HG02763 (cell line): ENCODE results near the gene CAMK4.

Experiments
- ATAC-seq: cut with Tn5 transposase; IDR thresholded peaks from one replicate; pipeline ENCODE4 v1.9.1; 2021; ENCODE audit warnings: mild to moderate bottlenecking, moderate library complexity; ENCODE audit not compliant: unreplicated experiment

Gene CAMK4

DNA sequence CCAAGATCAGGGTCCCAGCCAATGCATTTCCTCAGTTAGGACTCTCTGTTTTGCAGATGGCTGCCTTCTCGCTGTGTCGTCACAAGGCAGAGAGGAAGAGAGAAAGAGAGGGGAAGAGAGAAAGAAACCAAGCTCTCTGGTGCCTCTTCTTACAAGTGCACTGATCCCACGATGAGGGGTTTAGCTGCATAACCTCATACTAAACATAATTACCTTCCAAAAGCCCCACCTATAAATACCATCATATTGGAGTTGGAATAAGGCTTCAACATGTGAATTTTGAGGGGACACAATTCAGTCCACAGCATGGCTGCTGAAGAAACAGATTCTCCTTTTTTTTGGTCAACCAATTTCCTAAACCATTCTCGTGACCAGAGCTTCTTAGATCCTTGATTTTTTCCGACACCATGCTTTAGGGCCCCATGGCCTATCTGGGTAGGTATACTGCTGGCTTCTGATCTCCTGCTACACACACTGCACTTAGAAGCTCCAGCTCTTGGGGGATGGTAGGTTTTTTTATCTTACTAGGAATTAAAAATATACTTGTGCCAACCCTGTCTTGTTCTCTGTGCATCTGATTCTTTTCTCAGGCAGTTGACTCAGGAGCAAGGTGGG lies 5.1 kb downstream of the CAMK4 start:
- no peak for ATAC-seq

DNA sequence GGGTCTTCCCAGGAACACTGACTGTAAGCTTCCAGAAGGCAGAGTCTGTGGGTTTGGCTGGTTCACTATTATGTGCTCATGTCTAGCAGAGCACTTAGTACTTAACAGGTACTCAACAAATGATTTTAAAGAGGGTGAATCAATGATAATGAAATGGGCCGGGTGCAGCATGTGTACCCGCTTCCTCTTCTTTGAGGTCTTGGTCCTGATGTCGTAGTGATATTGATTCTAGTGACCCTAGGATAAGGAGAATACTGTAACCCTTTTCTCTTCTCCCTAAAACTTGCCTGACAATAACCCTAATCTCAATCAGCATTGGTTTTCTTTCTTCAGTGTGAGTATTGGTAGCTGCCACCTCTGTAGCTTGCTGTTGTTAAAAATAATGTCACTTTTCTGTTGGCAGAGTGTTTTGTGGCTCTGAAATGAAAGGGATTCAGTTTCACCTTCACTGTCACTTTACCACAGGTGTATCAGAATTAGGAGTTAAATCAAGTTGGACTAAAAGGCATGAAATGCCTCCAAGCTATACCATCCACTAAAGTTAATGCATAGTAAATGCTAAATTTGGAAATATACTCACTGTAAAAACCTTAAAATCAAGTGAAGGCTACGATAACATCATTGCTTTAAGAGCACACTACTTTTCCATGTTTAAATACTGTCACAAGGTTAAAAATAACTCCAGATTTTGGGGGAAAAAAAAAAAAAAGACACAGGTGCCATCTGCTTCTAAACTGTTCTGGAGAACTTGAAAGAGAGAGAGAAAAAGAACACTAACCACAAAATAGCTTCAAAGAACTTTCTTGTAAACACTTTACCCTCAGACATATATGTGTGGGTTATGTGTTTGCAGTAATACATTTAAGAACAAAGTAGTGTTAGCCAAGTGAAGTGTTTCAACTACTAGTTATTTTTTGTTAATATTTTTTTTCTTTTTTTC lies 6.0 kb downstream of the CAMK4 start:
- ATAC-seq, result peak; percentile 51

DNA sequence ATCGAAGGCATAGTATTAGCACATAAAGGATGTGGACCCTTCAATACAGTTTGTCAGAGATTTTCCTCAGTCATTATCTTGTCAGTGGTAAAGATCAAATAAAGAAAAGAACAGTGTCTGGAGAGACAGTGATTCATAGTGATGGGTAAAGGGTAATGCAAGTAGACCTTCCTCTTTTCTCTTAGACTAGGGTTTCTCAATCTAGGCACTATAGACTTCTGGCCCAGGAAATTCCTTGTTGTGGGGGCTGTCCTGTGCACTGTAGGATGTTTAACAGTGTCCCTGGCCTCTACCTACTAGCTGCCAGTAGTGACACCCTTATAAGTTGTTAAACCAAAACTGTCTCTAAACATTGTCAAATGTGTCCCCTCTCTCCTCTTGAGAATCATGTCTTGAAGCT lies 6.9 kb downstream of the CAMK4 start:
- ATAC-seq, result no peak

DNA sequence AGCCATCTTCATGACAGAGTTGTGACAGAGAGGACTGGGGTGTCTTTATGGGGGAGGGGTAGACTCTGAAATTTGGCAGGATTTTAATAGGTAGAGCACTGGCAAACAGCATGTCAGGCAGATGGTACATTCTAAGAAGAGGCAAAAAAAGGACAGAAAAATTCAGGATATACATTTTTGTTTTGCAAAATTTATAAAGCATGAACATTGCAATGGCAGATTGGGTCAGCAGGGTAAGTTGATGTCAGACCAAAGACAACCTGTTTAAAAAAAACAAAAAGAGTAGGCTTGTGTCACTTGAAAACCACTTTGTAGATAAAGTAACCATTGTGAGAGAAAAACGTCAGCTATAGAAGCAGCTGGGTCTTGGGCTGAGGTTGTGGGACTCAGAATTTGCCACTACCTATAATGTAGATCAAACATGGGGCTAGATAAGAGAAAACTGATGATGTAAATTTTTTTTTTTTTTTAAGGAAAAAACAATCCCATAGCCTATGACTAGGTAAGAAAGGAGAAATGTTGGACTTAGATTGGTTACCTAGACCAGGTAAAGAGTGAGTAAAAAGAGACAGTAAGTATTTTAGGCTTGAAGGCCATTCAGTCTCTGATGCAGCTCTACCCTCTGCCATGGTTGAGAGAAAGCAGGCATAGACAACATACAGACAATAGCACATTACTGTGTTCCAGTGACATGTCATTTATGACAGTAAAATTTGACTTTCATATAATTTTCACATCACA lies 8.3 kb downstream of the CAMK4 start:
- ATAC-seq, result no peak

DNA sequence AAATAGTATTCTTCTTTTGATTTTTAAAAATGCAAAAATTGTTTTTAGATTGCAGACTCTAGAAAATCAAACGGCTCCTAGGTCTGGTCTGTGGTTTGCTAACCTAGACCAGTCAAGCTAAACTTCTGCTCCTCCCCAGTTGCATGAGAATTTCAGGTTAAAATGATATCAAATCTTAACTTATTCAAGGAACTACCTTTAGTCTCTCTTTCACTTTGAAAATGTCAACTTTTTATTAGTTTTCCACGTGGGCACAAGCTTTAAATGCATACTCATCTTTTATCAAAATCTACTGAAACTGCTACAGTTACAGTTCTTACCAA lies 8.8 kb downstream of the CAMK4 start:
- ATAC-seq, result no peak

DNA sequence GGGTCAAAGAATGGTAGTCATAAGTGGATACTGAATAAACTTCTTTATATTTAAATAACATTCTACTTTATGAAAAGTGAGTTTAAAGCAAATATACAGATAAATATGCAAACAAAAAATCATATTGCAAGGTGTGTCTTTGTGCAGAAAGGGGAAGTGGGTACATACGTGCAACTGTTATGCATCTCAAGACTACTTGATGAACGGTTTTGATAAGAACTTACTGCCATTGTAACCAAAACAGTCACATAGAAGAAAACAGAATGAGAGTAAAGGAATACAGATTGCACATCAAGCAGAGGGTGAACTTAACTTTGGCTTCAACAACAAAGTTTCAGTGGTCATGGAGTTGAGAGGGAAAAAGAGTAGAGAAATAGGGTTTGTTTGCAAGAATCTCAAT lies 9.9 kb downstream of the CAMK4 start:
- no peak for ATAC-seq

DNA sequence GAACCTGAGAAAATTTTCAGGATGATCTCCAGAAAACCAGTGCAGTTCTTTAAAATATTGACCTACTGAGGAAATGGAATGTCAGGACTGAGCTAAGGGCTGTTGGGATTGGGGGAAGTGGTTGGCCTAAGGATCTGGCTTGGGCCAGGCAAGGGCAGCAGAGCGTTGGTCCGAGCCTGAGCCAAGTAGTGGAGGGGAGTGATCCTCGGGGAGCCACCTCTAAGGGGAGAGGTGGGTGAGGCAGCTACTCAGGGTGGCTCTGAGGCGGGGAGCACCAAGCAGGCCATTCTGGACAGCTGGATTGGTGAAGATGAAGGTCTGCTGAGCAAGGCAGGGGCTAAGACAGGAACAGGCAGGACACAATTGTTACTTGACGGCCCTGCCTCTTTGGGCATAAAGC lies 11.5 kb downstream of the CAMK4 start:
- no peak for ATAC-seq

DNA sequence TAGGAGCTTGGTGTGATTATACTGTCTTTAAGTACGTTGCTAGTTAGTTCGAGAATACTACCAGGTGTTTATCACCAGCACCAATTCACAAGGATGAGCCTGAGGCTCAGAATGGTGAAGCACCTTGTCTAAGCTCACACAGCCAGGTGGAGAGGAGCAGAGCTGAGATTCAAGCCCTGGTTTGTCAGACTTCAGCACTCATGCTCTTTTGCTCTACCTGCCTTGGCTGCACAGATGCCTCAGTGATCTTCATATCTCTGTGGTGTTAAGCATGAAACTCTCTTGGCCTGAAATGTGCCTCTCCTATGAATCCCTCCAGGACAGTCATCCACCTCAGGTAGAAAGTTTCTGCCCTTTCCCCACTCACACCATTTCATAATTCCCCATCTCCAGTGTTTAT lies 12.2 kb downstream of the CAMK4 start:
- ATAC-seq, result no peak

DNA sequence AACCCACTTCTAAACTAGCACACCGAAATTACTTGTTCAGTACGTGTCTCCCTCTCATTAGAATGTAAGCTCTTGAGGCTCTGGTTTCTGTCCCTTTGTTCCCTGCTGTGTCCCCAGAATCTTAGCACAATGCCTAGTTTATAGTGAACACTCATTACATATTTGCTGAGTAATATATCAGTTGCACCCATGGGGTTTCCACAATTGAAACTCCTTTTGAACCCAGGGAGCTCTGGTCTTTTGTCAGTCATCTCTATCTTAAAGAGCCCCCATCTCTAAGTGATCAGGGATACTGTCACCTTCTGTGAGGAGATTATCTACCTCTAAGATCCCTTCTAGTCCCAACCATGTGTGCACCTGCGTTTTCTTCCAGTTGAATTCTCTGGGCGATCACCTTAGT lies 12.8 kb downstream of the CAMK4 start:
- ATAC-seq, result no peak

DNA sequence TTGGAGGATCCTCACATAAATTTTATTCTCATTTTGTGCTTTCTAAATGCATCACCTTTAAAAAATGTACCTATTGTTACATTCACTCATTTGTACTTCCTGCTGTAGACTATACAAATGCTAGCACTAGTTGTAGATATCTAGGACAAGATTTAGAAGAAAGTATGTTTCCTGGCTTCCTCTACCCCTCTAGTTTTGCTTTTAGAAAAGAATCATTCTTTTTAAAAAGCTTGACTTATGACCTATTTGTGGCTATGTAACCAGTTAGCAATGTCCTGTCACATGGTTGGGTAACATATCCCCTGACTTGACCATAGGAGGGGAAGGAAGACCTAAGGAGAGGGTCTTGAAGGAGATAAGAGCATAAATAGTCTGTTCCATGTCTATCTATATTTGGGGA lies 13.3 kb downstream of the CAMK4 start:
- ATAC-seq, result no peak

DNA sequence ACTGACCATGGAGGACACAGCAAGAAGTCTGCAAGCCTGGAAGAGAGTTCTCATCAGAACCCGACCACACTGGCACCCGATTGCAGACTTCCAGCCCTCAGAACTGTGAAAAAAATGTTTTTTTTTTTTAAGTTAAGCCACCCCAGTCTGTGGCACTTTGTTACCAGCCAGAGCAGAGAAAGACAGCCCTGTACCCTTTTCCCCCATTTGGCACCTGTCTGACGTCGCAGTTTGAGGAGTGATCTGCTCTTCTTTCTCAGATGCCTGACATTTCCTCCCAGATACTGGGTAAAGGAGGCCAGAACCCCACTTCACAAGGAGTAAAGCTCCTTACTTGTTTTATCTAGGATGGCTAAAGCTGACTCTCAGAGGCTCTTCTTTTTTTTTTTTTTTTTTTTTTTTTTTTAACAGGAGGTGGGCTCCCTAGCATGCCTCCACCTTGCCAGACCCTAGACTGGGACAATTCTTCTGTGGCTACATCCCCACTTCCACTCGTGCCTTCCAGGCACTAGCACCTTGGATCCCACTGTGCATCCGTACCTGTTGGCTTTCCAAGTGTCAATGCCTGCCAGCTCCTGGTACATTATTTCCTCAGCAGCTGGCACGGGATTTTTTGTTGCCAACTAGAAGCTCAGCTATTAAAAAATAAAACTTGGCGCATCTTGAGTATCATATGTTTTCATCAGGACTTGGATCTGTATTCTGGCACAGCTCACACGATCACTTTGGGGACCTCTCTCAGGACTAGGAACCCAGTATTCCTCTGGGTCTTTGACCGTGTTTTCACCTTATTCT lies 14.4 kb downstream of the CAMK4 start:
- ATAC-seq, result no peak

DNA sequence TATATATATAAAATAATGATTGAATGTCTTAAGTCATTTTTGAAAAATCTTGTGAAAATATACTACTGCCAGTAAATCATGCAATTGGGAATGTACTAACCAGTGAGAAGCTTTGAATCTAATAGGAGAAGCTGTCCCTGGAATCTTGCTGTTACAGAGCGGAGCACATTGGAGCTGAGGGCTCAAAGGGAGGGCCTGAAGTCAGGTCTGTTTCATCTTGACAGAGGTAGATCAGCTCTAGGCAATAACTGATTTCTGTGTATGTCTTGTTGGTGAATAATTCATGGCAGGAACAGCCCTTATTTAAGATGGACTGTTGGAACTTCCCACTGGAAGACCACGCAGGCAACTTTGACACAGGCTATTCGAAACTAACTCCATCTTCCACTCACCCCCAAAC lies 17.5 kb downstream of the CAMK4 start:
- no peak for ATAC-seq

DNA sequence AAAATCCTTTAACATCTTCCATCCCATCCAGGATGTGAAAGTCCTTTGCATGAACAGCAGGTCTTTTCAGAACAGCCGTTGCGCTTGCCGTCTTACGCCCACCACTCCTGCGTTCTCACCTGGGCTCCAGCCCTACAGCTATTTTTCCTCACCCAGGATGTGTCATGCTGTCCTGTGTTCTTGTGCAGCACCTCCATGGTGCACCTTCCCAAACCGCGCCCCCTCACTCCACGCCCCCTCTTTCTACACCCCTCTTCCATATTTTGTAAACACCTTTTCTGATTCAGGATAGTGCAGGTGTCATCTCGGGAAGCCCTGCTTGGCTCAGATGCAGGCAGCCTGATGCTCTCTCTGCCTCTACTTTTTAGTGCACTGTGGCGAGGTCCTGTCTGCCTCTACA lies 18.4 kb downstream of the CAMK4 start:
- ATAC-seq, result no peak

DNA sequence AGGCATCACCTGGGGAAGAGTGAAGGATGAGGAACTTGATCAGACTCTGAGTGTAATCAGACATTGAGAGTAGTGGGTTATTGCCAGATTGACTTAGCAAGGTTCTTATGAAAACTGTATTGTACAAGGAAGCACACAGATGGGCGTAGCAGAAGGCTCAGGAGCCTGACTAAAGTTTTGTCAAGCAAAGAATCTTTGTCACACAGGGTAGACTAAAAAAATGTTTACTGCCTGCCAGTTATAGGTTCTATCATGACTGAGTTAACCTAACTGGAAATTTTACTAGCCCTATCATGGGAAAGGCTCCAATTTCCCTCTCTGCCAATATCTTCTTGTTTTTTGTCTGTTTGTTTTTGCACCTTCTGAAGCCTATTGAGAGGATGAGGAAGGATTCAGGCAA lies 19.1 kb downstream of the CAMK4 start:
- no peak for ATAC-seq

DNA sequence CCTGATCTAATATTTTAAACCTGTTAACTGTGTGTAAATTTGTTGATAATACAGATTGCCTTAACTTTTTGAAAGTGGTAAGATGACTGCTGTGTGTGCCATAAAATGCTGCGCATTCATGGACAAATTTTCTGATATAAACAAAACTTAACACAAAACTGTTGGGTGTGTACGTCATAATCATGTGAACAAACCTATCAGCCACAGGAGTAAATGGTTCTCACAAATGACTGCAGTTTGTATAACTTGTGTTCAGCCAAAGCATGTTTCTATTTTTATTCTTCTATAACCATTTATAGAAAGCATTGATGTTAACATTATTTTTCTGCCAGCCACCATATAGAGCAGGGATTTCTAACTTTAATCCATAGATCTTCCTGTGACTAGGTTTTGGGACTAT lies 21.5 kb downstream of the CAMK4 start:
- ATAC-seq, result no peak

DNA sequence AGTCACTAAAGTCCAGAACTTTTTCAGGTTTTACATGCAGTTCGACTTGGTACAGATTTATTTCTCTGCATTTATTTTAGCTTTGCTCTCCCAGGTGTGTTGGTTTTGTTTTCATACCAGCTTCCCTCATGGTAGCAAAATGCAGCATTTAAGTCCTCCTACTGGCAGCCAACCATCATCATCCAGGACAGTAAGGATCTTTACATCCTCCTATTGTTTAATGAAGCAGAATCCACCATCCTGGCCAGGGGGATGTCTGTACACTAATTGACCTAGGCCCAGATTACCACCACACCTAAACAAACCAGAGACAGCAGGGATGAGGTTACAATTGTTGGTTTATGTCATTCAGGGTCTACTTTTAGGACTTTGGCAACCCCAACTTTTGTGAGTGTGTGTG lies 22.3 kb downstream of the CAMK4 start:
- no peak for ATAC-seq

DNA sequence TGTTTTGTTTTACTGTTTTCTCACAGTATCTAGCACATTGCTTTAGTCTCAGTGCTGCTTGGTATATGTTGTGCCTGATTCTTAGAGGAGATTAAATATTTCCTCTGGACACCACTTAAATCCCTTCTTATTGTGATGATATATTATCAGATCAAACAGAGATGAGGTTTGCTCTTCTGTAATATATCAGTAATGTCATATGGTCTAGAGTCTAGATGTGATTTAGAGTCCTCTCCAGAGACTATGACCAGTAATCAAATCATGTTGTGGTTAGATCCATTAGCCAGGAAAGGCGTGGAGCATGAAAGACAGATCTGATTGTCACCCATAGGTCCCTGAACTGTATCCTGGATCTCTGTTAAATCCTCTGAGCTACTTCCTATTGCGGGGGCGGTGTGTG lies 24.4 kb downstream of the CAMK4 start:
- no peak for ATAC-seq

DNA sequence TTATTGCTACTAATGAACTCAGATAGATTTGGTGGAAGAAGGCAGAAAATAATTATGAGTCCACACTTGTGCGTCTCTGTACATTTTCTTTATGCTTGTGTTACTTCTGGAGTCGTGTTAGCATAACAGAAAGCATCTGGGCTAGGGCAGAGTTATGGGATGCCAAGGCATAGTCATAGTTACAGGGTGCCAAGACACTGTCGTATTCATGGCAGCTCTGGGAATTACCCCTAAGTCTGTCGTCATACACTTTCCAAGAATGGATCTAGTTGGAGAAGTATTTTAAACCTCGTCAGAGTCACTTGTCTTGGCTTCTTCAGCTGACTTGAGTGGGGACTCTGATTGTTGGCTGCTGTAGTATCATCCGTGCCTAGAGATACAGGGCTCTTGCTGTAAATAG lies 27.7 kb downstream of the CAMK4 start:
- no peak for ATAC-seq

DNA sequence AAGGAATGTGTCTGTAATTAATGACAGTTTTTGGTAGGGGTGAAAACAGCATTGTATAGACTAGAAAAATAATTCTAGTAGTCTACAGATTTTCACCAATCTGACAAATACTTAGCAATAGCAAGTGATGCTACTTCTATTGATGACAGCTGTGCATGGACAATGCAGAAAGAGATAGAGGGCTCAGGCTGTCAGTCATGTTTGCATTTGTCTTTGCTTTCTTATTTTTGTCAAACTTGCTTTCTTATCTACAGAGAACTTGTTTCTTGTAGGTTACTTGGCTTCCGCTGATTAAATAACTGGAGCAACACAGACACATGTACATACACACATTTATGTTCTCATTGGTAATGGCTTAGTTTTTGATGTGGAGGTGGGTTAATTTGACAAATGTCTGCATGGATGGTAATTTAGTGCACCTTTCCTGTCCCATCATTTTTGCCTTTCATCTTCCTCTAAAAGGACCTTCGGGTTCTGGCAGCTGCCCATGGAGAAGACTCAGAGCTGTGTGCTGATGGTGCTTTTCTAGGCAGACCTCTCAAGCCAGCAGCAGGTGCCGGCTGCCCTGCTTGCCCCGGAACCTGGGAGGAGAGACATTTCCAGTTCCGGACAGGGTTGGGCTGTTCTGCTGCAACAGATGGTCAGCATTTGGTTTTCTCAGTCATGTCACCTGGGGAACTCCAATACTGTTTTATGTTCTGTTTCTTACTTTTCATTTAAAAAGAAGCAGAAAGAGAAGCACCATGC lies 28.8 kb downstream of the CAMK4 start:
- ATAC-seq, result peak; percentile 73

DNA sequence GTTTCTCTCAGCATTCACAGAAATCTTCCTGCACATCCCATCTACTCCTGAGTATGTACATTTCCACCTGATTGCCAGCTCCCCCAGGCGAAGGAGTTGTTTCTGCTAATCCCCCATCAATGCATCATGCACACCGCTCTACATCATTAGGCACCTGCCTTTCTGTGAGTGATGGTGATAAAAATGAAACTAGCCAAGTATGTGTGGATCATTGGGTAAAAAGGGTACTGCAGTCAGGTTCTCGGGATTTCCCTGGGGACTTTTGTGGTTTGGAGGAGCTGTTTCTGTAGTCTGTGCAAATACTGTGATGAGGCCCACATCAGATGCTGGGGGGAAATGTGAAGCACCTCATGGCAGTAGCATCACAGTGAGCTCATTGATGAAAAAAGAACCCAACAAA lies 30.4 kb downstream of the CAMK4 start:
- peak; percentile 82 for ATAC-seq

DNA sequence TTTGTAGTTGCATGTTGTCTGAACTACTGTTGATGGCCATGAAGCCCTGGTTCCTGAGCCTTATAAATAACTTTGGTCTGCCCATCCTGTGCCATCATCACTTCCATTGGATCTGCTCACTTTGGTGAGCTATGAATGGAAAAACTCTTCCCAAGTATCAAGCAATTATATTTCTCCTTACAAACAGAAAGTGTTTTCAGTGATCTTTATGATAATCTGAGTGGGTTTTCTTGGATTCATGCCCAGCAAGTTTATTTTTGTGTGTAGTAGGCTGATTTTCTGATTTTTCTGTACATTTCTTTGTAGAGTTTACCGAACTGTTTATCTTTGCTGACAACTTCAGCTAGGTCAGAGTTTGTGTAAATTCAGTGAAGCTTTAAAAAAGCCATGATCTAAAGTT lies 31.0 kb downstream of the CAMK4 start:
- no peak for ATAC-seq
